ENCODE data around the gene SPACDR.
"Not testable (repeated sequence)": the region's sequence is repeated elsewhere in the genome, so short reads cannot be mapped to it uniquely, and the experiment has no call there.

Gene SPACDR

GRCh38 chr7:100465702-100466311 lies 1.7 kb upstream of the SPACDR start:
- no peak overlapping the region for H3K27ac Mint-ChIP-seq
- no peaks in the 10 kb centered on the region for H3K27me3 Mint-ChIP-seq (ENCODE audit: low read depth)
- H3K4me1 Mint-ChIP-seq (ENCODE audit: low read depth), result no peaks in the 10 kb centered on the region
- no peak overlapping the region for H3K4me3 Mint-ChIP-seq
- DNase-seq (ENCODE audit: low spot score), result no peak
- peaks cover 24% of the 10 kb centered on the region for H3K36me3 Mint-ChIP-seq (ENCODE audit: low read depth)
- H3K9me3 Mint-ChIP-seq, result no peaks in the 10 kb centered on the region

- H3K36me3 Mint-ChIP-seq (ENCODE audit: low read depth), result peaks cover 20% of the 10 kb centered on the region
- no peaks in the 10 kb centered on the region for H3K4me1 Mint-ChIP-seq (ENCODE audit: low read depth)
- no peak for DNase-seq (ENCODE audit: low spot score)
Observed at GRCh38 chr7:100465299-100465698, 1.2 kb upstream of the SPACDR start.

GRCh38 chr7:100464791-100465190 lies 731 bp upstream of the SPACDR start:
- H3K27ac Mint-ChIP-seq, result peak overlapping the region; percentile 38
- DNase-seq (ENCODE audit: low spot score), result no peak
- H3K9me3 Mint-ChIP-seq, result no peaks in the 10 kb centered on the region
- H3K27me3 Mint-ChIP-seq (ENCODE audit: low read depth), result no peaks in the 10 kb centered on the region
- H3K4me3 Mint-ChIP-seq, result no peak overlapping the region
- peaks cover 20% of the 10 kb centered on the region for H3K36me3 Mint-ChIP-seq (ENCODE audit: low read depth)
- no peaks in the 10 kb centered on the region for H3K4me1 Mint-ChIP-seq (ENCODE audit: low read depth)

More at GRCh38 chr7:100465299-100465698, 1.2 kb upstream of the SPACDR start:
- no peak overlapping the region for H3K27ac Mint-ChIP-seq
- no peaks in the 10 kb centered on the region for H3K9me3 Mint-ChIP-seq
- H3K27me3 Mint-ChIP-seq (ENCODE audit: low read depth), result no peaks in the 10 kb centered on the region
- H3K4me3 Mint-ChIP-seq, result no peak overlapping the region

GRCh38 chr7:100457033-100457432 lies 7.0 kb downstream of the SPACDR start:
- DNase-seq (ENCODE audit: low spot score), result no peak
- H3K36me3 Mint-ChIP-seq (ENCODE audit: low read depth), result peaks cover 7% of the 10 kb centered on the region
- H3K4me1 Mint-ChIP-seq (ENCODE audit: low read depth), result peaks cover 11% of the 10 kb centered on the region
- no peak overlapping the region for H3K4me3 Mint-ChIP-seq
- H3K27ac Mint-ChIP-seq, result no peak overlapping the region
- no peaks in the 10 kb centered on the region for H3K27me3 Mint-ChIP-seq (ENCODE audit: low read depth)
- H3K9me3 Mint-ChIP-seq, result no peaks in the 10 kb centered on the region

GRCh38 chr7:100456562-100456961 lies 7.5 kb downstream of the SPACDR start:
- H3K27me3 Mint-ChIP-seq (ENCODE audit: low read depth), result no peaks in the 10 kb centered on the region
- no peaks in the 10 kb centered on the region for H3K9me3 Mint-ChIP-seq
- H3K27ac Mint-ChIP-seq, result no peak overlapping the region
- H3K4me3 Mint-ChIP-seq, result no peak overlapping the region
- peaks cover 7% of the 10 kb centered on the region for H3K36me3 Mint-ChIP-seq (ENCODE audit: low read depth)
- no peak for DNase-seq (ENCODE audit: low spot score)
- H3K4me1 Mint-ChIP-seq (ENCODE audit: low read depth), result peaks cover 11% of the 10 kb centered on the region

DNA sequence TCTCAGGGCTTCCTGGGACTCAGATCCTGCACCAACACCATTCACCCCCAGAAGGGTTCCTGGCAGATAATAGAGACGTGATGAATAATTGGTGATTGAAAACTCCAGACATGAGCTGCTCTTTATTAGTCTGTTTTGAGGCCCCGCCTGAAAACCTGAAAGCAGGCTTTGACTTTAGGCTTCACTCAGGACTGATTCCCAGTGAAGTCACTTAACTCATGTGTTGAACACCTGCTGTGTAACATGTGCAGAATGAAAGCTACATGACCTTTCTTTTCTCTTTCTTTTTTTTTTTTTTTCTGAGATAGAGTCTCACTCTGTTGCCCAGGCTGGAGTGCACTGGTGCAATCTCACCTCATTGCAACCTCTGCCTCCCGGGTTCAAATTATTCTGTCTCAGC lies 8.9 kb downstream of the SPACDR start:
- peaks cover 11% of the 10 kb centered on the region for H3K4me1 Mint-ChIP-seq (ENCODE audit: low read depth)
- no peaks in the 10 kb centered on the region for H3K9me3 Mint-ChIP-seq
- no peak for DNase-seq (ENCODE audit: low spot score)
- peaks cover 7% of the 10 kb centered on the region for H3K36me3 Mint-ChIP-seq (ENCODE audit: low read depth)
- H3K27ac Mint-ChIP-seq, result peak overlapping the region; percentile 55
- no peaks in the 10 kb centered on the region for H3K27me3 Mint-ChIP-seq (ENCODE audit: low read depth)
- no peak overlapping the region for H3K4me3 Mint-ChIP-seq

- not testable (repeated sequence) for H3K27ac Mint-ChIP-seq; H3K9me3 Mint-ChIP-seq; H3K27me3 Mint-ChIP-seq (ENCODE audit: low read depth); H3K4me3 Mint-ChIP-seq; H3K36me3 Mint-ChIP-seq (ENCODE audit: low read depth); DNase-seq (ENCODE audit: low spot score)
- H3K4me1 Mint-ChIP-seq (ENCODE audit: low read depth), result peaks cover 11% of the 10 kb centered on the region
Observed at GRCh38 chr7:100453854-100454253, 10.2 kb downstream of the SPACDR start.

DNA sequence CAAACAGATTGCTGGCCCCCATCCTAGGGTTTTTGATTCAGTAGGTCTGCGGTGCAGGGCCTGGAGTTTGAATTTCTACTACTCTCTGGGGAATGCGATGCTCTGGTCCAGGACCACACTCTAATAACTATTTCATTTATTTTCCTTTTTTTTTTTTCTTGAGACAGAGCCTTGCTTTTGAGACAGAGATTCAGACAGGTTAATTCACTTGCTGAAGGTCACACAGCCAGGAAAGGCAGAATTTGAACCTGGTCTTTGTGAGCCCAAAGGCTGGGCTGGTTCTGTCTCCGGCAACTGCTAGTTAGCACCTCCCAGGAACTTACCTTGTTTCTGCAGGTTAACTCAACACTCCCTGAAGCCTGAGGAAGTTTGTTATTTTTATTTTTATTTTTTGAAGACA lies 11.5 kb downstream of the SPACDR start:
- no peaks in the 10 kb centered on the region for H3K36me3 Mint-ChIP-seq (ENCODE audit: low read depth)
- H3K4me1 Mint-ChIP-seq (ENCODE audit: low read depth), result peaks cover 11% of the 10 kb centered on the region
- H3K9me3 Mint-ChIP-seq, result no peaks in the 10 kb centered on the region
- H3K27ac Mint-ChIP-seq, result no peak overlapping the region
- DNase-seq (ENCODE audit: low spot score), result no peak
- no peaks in the 10 kb centered on the region for H3K27me3 Mint-ChIP-seq (ENCODE audit: low read depth)
- H3K4me3 Mint-ChIP-seq, result no peak overlapping the region

DNA sequence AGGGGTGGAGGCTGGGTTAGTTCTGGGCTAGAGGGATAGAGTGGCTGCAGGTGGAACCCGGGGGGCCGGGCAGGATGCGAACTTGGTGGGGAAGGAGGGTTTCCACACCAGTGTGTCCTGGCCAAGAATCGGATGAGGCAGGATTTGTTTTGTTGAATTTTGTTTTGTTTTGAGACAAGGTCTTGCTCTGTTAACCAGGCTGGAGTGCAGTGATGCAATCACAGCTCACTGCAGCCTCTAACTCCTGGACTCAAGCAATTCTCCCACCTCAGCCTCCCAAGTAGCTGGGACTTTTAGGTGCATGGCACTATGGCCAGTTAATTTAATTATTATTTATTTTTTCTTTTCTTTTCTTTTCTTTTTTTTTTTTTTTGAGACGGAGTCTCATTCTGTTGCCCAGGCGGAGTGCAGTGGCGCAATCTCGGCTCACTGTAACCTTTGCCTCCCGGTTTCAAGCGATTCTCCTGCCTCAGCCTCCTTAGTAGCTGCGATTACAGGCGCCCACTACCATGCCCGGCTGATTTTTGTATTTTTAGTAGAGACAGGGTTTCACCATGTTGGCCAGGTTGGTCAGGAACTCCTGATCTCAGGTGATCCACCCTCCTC lies 14.8 kb downstream of the SPACDR start:
- Mint-ChIP-seq H3K4me1 (ENCODE audit: low read depth) (peaks cover 11% of the 10 kb centered on the region), H3K27ac (no peak overlapping the region), H3K27me3 (ENCODE audit: low read depth) (no peaks in the 10 kb centered on the region), H3K9me3 (no peaks in the 10 kb centered on the region), H3K36me3 (ENCODE audit: low read depth) (no peaks in the 10 kb centered on the region), H3K4me3 (no peak overlapping the region)
- DNase-seq (ENCODE audit: low spot score), result no peak

DNA sequence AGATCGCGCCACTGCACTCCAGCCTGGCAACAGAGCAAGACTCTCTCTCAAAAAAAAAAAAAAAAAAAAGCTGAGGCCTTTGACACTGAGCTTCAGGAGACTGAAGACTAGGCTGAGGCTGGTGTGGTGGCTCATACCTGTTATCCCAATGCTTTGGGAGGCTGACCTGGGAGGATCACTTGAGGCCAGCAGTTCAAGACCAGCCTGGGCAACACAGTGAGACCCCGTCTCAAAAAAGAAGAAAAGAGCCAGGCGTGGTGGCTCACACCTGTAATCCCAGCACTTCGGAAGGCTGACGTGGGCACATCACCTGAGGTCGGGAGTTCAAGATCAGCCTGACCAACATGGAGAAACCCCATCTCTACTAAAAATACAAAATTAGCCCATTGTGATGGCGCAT lies 16.7 kb downstream of the SPACDR start:
- H3K9me3 Mint-ChIP-seq; H3K36me3 Mint-ChIP-seq (ENCODE audit: low read depth); H3K4me3 Mint-ChIP-seq; DNase-seq (ENCODE audit: low spot score); H3K27me3 Mint-ChIP-seq (ENCODE audit: low read depth); H3K27ac Mint-ChIP-seq: not testable (repeated sequence)
- peaks cover 16% of the 10 kb centered on the region for H3K4me1 Mint-ChIP-seq (ENCODE audit: low read depth)

- Mint-ChIP-seq H3K27me3 (ENCODE audit: low read depth) (no peaks in the 10 kb centered on the region), H3K4me3 (no peak overlapping the region)
- DNase-seq (ENCODE audit: low spot score), result no peak
Observed at GRCh38 chr7:100446040-100446439, 18.0 kb downstream of the SPACDR start.

DNA sequence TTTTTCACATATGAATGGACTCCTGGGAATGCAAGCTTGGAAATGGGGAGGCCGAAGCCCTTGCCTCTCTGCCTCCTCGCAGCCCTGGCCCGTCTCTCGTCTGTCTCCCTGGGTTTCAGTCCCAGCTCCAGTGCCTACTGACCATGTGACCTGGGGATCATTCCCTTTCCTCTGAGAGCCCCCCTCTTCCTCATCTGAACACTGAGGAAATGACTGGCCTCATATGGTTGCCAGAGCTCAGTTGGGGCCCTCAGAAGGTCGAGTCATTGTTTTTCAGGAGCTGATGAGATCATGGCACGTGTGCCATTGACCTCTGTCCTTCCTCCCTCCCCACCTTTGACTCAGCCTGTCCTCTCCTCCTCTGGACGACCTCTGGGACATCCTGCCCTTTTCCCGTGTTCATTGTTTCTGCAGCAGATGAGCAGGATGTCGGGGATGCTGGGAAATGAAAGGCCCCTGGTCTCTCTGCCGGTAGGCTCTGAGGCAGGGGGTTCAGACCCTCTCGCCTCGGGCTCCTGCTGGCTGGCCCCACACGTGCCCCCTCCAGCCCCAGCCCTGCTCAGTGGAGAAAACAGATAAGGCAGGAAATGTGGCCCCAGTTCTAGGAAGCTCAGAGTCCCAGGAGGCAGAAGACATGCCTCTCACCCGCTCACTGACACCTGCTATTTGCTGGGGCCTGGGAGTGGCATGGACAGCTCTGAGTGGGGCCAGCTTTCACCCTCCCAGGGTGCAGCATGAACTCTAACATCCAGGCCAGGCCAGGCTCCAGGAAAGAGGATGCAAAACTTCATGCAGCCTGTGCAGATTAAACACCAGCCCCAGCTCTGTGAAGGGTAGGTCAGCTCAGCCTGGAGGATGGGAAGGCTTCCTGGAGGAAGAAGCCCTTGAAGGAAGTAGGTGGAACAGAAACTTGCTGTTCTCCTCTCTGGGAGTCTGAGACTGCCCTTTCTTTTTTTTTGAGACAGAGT lies 19.5 kb downstream of the SPACDR start:
- Mint-ChIP-seq H3K4me1 (ENCODE audit: low read depth) (peaks cover 16% of the 10 kb centered on the region), H3K36me3 (ENCODE audit: low read depth) (no peaks in the 10 kb centered on the region), H3K27ac (peak overlapping the region; percentile 80), H3K27me3 (ENCODE audit: low read depth) (no peaks in the 10 kb centered on the region), H3K4me3 (no peak overlapping the region), H3K9me3 (no peaks in the 10 kb centered on the region)
- DNase-seq (ENCODE audit: low spot score), result no peak

More at GRCh38 chr7:100446040-100446439, 18.0 kb downstream of the SPACDR start:
- Mint-ChIP-seq H3K27ac (no peak overlapping the region), H3K9me3 (no peaks in the 10 kb centered on the region), H3K36me3 (ENCODE audit: low read depth) (no peaks in the 10 kb centered on the region), H3K4me1 (ENCODE audit: low read depth) (peaks cover 16% of the 10 kb centered on the region)

DNA sequence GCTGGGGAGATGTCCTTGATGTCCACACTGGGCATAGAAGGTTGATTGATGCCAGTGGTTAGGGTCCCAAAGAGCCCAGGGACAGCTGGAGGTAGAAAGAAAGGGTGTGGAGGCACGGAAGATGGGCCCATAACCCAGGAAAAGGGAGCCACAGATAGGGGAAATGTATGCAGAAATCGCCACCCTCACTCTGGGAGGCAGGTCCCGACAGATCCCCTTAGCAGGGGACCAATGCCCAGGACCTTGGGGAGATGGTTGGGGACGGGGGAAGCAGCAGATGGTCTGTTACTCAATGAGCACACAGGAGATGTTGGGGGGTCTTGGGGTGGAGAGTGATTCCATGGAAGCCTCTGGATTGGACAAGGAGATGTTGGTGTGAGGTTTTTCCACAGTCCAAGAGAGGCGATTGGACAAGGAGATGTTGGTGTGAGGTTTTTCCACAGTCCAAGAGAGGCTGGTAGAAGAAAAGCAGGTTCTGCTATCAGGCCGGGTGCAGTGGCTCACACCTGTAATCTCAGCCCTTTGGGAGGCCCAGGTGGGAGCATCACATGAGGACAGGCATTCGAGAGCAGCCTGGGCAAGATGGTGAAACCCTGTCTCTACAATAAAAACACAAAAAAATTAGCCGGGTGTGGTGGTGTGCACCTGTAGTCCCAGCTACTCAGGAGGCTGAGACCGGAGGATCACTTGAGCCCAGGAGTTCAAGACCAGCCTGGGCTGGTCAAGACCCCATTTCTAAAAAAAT lies 20.8 kb downstream of the SPACDR start:
- Mint-ChIP-seq H3K27ac (peak overlapping the region; percentile 14), H3K9me3 (no peaks in the 10 kb centered on the region), H3K4me3 (no peak overlapping the region), H3K27me3 (ENCODE audit: low read depth) (no peaks in the 10 kb centered on the region), H3K36me3 (ENCODE audit: low read depth) (no peaks in the 10 kb centered on the region), H3K4me1 (ENCODE audit: low read depth) (peaks cover 16% of the 10 kb centered on the region)
- DNase-seq (ENCODE audit: low spot score), result no peak

Measured in T-helper 2 cell treated with Interferon-gamma antibody and Interleukin-4, amounts not matched to agents 5 μg/mL and 100 μg/mL, for 36 hours (primary cell).